Measurements from ENCODE around the gene AUNIP. TPM values are rescaled to one million over a fixed set of nuclear protein-coding genes. Genes with fewer than 3 reads are reported as not detected.

Gene AUNIP
- total and polyA plus RNA-seq, 9 donors = 0.23 to 0.75 (median 0.44) TPM; not detected in 1

DNA sequence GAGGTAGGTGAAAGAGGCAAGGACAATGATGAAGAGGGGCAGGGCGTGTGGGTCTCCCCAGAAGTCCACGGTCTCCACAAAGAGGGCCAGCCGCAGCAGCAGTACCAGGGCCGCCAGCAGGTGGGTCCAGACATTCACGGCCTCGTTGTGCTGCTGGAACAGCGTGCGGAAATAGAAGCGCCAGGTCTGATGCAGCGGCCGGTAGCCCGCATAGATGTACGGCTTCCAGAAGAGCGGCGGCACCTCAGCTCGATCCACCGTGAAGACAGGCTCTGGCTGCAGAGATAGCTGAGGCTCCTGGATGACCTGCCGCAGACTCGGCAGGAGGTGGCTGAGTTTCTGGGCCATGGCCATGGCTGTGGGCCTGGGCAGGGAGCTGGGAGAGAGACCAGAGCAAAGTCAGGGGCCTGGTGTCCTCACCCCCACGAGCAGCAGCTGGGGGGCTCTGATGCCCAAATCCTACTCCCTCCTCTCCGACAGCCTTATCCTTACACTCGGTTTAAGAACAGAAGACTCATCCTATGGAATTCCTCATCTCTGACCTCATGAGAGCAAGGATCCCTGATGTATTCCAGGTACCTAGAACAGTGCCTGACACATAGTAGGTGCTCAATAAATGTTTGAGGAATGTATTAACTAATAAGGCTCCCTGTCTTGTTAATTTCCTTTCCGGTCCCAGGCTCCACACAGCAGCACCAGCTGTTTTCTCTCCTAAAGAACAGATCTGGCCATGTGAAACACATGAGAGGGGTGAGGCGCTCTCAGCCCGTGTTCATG, 4.4 kb upstream of the AUNIP start:
- H3K27me3 ChIP-seq = no peaks in the 10 kb centered on the region
- no peak overlapping the region for H3K27ac ChIP-seq
- 74 to 88% (median 79%) methylated on average over 25 of the region's 25 CpGs for WGBS, 3 donors
- peaks cover 3% of the 10 kb centered on the region for H3K4me1 ChIP-seq (ENCODE audit: insufficient read depth)
- H3K4me3 ChIP-seq = no peak overlapping the region
- TF ChIP-seq POLR2A (IDR thresholded peaks at IDR 0.05) (no peak), EP300 (IDR thresholded peaks at IDR 0.05) (no peak)
- TF ChIP-seq, protein P1, sequence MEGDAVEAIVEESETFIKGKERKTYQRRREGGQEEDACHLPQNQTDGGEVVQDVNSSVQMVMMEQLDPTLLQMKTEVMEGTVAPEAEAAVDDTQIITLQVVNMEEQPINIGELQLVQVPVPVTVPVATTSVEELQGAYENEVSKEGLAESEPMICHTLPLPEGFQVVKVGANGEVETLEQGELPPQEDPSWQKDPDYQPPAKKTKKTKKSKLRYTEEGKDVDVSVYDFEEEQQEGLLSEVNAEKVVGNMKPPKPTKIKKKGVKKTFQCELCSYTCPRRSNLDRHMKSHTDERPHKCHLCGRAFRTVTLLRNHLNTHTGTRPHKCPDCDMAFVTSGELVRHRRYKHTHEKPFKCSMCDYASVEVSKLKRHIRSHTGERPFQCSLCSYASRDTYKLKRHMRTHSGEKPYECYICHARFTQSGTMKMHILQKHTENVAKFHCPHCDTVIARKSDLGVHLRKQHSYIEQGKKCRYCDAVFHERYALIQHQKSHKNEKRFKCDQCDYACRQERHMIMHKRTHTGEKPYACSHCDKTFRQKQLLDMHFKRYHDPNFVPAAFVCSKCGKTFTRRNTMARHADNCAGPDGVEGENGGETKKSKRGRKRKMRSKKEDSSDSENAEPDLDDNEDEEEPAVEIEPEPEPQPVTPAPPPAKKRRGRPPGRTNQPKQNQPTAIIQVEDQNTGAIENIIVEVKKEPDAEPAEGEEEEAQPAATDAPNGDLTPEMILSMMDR (IDR thresholded peaks at IDR 0.05) = no peak
- no peaks in the 10 kb centered on the region for H3K9me3 ChIP-seq
- no peak for DNase-seq
- H3K36me3 ChIP-seq = no peaks in the 10 kb centered on the region
- intact Hi-C loops (cut with DNase I) = no loop called here

DNA sequence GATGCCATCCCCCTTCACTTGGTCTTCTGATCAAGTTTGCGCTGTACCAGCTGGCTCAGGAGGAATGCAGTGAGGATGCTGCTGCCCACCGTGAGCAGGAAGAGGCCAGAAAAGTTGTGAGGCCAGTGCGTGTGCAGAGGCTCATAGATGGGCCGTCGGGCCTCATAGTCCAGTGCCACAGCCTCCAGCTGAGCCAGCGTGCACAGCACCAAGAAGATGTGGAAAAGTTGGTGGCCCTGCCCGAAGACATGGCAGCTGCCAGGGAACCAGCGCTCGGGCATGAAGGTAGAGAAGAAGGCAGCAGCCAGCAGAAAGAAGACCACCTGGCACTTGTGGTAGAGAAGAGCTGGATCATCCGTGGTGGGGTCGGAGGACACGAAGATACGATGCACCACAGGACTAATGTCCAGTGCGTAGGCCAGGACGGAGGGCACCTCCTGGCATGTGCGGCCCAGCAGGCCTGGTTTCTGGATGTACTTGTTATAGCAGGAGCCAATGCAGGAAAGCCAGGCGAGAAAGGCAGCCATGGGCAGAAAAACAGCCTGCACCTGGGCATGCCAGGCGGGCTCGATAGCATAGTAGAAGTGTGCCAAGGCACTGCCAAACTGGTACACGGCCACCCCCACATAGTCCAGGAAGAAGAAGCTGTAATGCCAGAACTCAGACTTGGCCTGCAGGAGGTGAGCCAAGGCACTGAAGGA, 3.7 kb upstream of the AUNIP start:
- Histone ChIP-seq H3K27ac (no peak overlapping the region), H3K4me1 (ENCODE audit: insufficient read depth) (peaks cover 3% of the 10 kb centered on the region), H3K4me3 (no peak overlapping the region), H3K36me3 (no peaks in the 10 kb centered on the region), H3K27me3 (no peaks in the 10 kb centered on the region), H3K9me3 (no peaks in the 10 kb centered on the region)
- TF ChIP-seq, protein P1 (IDR thresholded peaks at IDR 0.05) = no peak
- no peak for TF ChIP-seq POLR2A (IDR thresholded peaks at IDR 0.05)
- TF ChIP-seq EP300 (IDR thresholded peaks at IDR 0.05) = no peak
- intact Hi-C loops (cut with DNase I) = no loop called here
- 86 to 93% (median 90%) methylated on average over 20 of the region's 20 CpGs for WGBS, 3 donors
- DNase-seq = no peak

DNA sequence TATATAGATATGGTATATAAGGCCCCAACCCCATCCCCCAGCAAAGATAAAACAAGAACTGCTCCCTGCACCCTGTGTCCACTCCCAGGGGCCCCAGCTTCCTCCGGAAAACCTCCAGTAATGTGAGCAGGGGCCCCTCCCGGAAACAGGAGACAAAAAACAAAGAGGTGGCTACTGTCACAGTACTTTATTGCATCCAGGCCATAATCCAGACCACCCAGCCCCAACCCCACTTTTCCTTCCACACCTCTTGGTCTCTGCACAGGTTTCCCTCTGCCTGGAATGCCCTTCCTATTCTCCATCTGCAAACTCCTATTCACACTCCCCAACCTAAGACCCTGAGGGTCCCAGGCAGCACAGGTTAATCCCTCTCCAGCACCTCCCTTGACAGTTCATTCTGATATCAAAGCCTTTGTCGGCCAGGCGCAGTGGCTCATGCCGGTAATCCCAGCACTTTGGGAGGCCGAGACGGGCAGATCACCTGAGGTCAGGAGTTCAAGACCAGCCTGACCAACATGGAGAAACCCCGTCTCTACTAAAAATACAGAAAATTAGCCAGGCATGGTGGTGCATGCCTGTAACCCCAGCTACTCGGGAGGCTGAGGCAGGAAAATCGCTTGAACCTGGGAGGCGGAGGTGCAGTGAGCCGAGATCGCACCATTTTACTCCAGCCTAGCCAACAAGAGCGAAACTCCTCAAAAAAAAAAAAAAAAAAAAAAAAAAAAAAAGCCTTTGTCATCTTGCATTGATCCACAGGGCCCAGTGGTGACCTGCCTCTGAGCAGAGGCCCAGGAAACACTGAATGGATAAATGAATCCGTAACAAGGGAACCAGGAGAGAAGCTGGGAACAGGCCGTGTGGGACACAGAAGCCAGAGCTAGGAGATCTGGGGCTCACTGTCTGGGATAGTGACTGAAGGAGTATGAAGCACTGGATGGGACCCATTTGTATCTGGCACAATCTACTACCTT, 2.3 kb upstream of the AUNIP start:
- Histone ChIP-seq H3K36me3 (no peaks in the 10 kb centered on the region), H3K27ac (no peak overlapping the region), H3K4me3 (no peak overlapping the region), H3K4me1 (ENCODE audit: insufficient read depth) (peaks cover 3% of the 10 kb centered on the region), H3K9me3 (no peaks in the 10 kb centered on the region), H3K27me3 (no peaks in the 10 kb centered on the region)
- intact Hi-C loops (cut with DNase I) = no loop called here
- WGBS, 3 donors = 68 to 76% (median 74%) methylated on average over 16 of the region's 16 CpGs
- TF ChIP-seq EP300 (IDR thresholded peaks at IDR 0.05) = no peak
- no peak for DNase-seq

DNA sequence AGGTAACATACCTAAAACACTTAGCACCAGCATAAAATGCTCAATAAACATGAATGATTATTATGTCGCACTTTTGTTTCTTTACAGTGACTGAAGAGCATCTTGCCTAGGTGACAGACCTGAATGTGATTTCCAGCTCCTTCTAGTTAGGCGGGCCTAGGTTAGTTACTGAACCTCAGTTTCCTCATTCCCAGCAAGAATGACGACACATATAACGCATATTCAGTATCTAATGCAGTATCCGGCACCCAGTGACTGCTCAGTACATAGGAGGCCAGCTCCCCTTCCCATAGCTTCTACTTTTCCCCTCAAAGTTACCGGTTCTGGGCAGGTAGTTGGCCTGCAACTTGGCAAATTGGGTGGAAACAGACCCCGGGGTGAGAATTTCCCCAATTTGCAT, 763 bp downstream of the AUNIP start:
- peaks cover 3% of the 10 kb centered on the region for H3K4me1 ChIP-seq (ENCODE audit: insufficient read depth)
- TF ChIP-seq EP300 (IDR thresholded peaks at IDR 0.05) = no peak
- TF ChIP-seq, protein P1 (IDR thresholded peaks at IDR 0.05) = no peak
- TF ChIP-seq POLR2A (IDR thresholded peaks at IDR 0.05) = no peak
- no peak overlapping the region for H3K4me3 ChIP-seq
- no peak for DNase-seq
- H3K9me3 ChIP-seq = no peaks in the 10 kb centered on the region
- intact Hi-C loops (cut with DNase I) = no loop called here
- H3K27ac ChIP-seq = no peak overlapping the region
- WGBS, 3 donors = 49 to 55% (median 50%) methylated on average over 7 of the region's 7 CpGs
- no peaks in the 10 kb centered on the region for H3K27me3 ChIP-seq
- H3K36me3 ChIP-seq = no peaks in the 10 kb centered on the region

All from ovary (tissue), 9 donors.